Testis (tissue), 5 donors: ENCODE measurements around the gene ARMC6. TPM values are rescaled to one million over a fixed set of nuclear protein-coding genes. Genes with fewer than 3 reads are reported as not detected.

Experiments used
- DNase-seq: peaks from one replicate; pipeline ENCODE4 v3.0.0-alpha.2; 2019
- H3K27ac ChIP-seq, 2 donors: fragments of 200-600 bp; sonication (generic); one replicate each; pipeline ENCODE4 v1.5.1; 2019
- H3K27me3 ChIP-seq: fragments of 200-600 bp; sonication (generic); one replicate; pipeline ENCODE4 v1.5.1; 2019
- H3K36me3 ChIP-seq: fragments of 200-600 bp; sonication (generic); one replicate; pipeline ENCODE4 v1.5.1; 2017; ENCODE audit warnings: low read depth; ENCODE audit errors: missing control alignments
- H3K4me1 ChIP-seq: fragments of 200-600 bp; sonication (generic); one replicate; pipeline ENCODE4 v1.5.1; 2019
- H3K4me3 ChIP-seq, 2 donors: fragments of 200-600 bp; sonication (generic); one replicate each; pipeline ENCODE4 v1.5.1; 2017 to 2019
- H3K9me3 ChIP-seq: fragments of 200-600 bp; sonication (generic); one replicate; pipeline ENCODE4 v1.5.1; 2017
- POLR2A ChIP-seq: fragments of 450-650 bp; IDR thresholded peaks from one replicate; pipeline ENCODE4 v1.6.1; 2017; ENCODE audit warnings: antibody characterized with exemption, mild to moderate bottlenecking, moderate library complexity
- WGBS, 2 donors: methylation state at CpG; one replicate each; pipeline ENCODE4 v1.1.5; 2018; 5-methylcytosine and 5-hydroxymethylcytosine counted together
- intact Hi-C: fragments of 100-400 bp; cut with DNase I; formaldehyde crosslinking; loops from one replicate; pipeline ENCODE4 v1.15.1; 2023; ENCODE audit warnings: low total_unique reads
- long read RNA-seq, 2 donors: transcript quantifications; one replicate each; lab custom pipeline, GENCODE V29; 2026
- polyA plus RNA-seq: library from polyadenylated mRNA; stranded (reverse); fragments of 350-450 nt; fragmentation: Illumina TruSeq; extraction: RNeasy Lipid Tissue Mini Kit (QIAGEN cat#74804); gene quantifications from one replicate; pipeline ENCODE4 v1.2.3, GENCODE V29; 2014; ENCODE audit warnings: low read depth, low replicate concordance; ENCODE audit not compliant: insufficient read depth
- total RNA-seq, 2 donors: library from RNA; depleted of rRNA; stranded (reverse); fragments of >200 nt; gene quantifications; one replicate each; pipeline ENCODE4 v1.2.3, GENCODE V29; 2016
- TF ChIP-seq, protein P1 (sequence below), 3 experiments: fragments of 450-650 bp in 2 of 3; fragments of 200-600 bp in 1 of 3; sonication (generic) in 1 of 3; IDR thresholded peaks; one replicate each; pipeline ENCODE4 v1.5.1; 2016 to 2019; ENCODE audit warnings: antibody characterized with exemption in 3 of 3, mild to moderate bottlenecking in 2 of 3, moderate library complexity in 1 of 3

The ARMC6 gene
- total RNA-seq (10 to 100 TPM; 53.2 to 57.0 TPM), polyA plus RNA-seq (62.0 TPM)
- long read RNA-seq, donor 1, transcript ARMC6-202 (8 exons, 2,383 nt): major isoform, 13 of 16 reads
- long read RNA-seq, donor 1, partial matches to known transcripts: 0 of 16 reads
- long read RNA-seq, donor 1, other reads (novel, unspliced or antisense): 0 of 16 reads
- long read RNA-seq, donor 2, partial matches to known transcripts: 11 of 16 reads
- long read RNA-seq, donor 2, other reads (novel, unspliced or antisense): 0 of 16 reads

- 0 to 1% methylated on average over 28 to 58 of the region's 94 CpGs for WGBS, 2 donors
- Histone ChIP-seq H3K27ac (peak within 1 kb of the TSS; percentile 95 to 97), H3K4me1 (peaks cover 18% of the 10 kb centered on the region), H3K27me3 (no peaks in the 10 kb centered on the region), H3K4me3 (peak within 1 kb of the TSS; percentile 90 to 98), H3K36me3 (no peaks in the 10 kb centered on the region), H3K9me3 (no peaks in the 10 kb centered on the region)
- DNase-seq: peak; percentile 89
- intact Hi-C loops: no loop called here
- no peak for TF ChIP-seq POLR2A
- TF ChIP-seq, protein P1, sequence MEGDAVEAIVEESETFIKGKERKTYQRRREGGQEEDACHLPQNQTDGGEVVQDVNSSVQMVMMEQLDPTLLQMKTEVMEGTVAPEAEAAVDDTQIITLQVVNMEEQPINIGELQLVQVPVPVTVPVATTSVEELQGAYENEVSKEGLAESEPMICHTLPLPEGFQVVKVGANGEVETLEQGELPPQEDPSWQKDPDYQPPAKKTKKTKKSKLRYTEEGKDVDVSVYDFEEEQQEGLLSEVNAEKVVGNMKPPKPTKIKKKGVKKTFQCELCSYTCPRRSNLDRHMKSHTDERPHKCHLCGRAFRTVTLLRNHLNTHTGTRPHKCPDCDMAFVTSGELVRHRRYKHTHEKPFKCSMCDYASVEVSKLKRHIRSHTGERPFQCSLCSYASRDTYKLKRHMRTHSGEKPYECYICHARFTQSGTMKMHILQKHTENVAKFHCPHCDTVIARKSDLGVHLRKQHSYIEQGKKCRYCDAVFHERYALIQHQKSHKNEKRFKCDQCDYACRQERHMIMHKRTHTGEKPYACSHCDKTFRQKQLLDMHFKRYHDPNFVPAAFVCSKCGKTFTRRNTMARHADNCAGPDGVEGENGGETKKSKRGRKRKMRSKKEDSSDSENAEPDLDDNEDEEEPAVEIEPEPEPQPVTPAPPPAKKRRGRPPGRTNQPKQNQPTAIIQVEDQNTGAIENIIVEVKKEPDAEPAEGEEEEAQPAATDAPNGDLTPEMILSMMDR (IDR thresholded peaks at IDR 0.05): peak in 2 of 3 experiments; percentile 18 to 37
Observed at GRCh38 chr19:19033426-19034203, at the start of gene ARMC6, which contains the start of gene SUGP2. Gene ARMC6 (plus strand): TSS chr19:19033603. CDS start chr19:19034210, 607 bp downstream. Gene SUGP2 (minus strand): TSS chr19:19033517. CDS start chr19:19031071, 2,446 bp downstream.

DNA sequence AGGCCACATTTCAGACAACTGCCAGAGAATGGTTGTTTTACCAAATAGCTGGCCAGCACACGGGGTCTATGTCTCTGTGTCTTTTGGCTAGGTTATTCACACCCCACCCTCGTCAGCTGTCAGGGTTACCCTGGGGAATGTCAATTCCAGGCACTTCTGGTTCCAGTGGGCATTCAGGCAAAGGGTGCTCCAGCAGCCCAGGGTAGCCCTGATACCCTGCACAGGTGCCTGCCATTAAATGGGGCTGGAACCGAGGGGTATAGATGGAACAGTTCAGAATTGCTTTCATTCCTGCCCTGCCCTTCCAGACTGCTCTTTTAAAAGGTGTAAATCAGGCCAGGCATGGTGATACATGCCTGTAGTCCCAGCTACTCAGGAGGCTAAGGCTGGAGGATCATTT is 49.2 kb upstream of the ARMC6 start:
- Histone ChIP-seq H3K36me3 (no peaks in the 10 kb centered on the region), H3K9me3 (no peaks in the 10 kb centered on the region), H3K4me3 (no peak overlapping the region), H3K4me1 (no peaks in the 10 kb centered on the region), H3K27me3 (no peaks in the 10 kb centered on the region), H3K27ac (no peak overlapping the region)
- 64 to 75% methylated on average over 3 of the region's 3 CpGs for WGBS, 2 donors
- intact Hi-C loops: no loop called here
- DNase-seq: no peak
- TF ChIP-seq POLR2A: no peak
- TF ChIP-seq, protein P1 (IDR thresholded peaks at IDR 0.05): no peak

GRCh38 chr19:18985257-18985656 is 48.1 kb upstream of the ARMC6 start:
- intact Hi-C loops: no loop called here
- no peaks in the 10 kb centered on the region for H3K9me3 ChIP-seq
- no peaks in the 10 kb centered on the region for H3K27me3 ChIP-seq
- TF ChIP-seq POLR2A: no peak
- TF ChIP-seq, protein P1 (IDR thresholded peaks at IDR 0.05): no peak
- no peak overlapping the region for H3K4me3 ChIP-seq
- no peak for DNase-seq
- no peaks in the 10 kb centered on the region for H3K36me3 ChIP-seq
- H3K27ac ChIP-seq: no peak overlapping the region
- H3K4me1 ChIP-seq: no peaks in the 10 kb centered on the region
- WGBS, 2 donors: 51 to 62% methylated on average over 7 of the region's 7 CpGs

- no peaks in the 10 kb centered on the region for H3K27me3 ChIP-seq
- H3K27ac ChIP-seq: no peak overlapping the region
- 64 to 70% methylated on average over 3 to 4 of the region's 4 CpGs for WGBS, 2 donors
- TF ChIP-seq, protein P1 (IDR thresholded peaks at IDR 0.05): no peak
- TF ChIP-seq POLR2A: no peak
- no peak overlapping the region for H3K4me3 ChIP-seq
- intact Hi-C loops: no loop called here
- H3K9me3 ChIP-seq: no peaks in the 10 kb centered on the region
- H3K4me1 ChIP-seq: no peaks in the 10 kb centered on the region
- no peaks in the 10 kb centered on the region for H3K36me3 ChIP-seq
- DNase-seq: no peak
Observed at GRCh38 chr19:18987456-18987855, 45.9 kb upstream of the ARMC6 start.
